SU-DHL-6 (cell line): ENCODE results near the gene ETV6.

Source experiments
- H2AFZ ChIP-seq: fragments of 200-600 bp; sonication (generic); 2 replicates; pipeline ENCODE4 v1.6.1; 2014; ENCODE audit warnings: low read depth, mild to moderate bottlenecking, moderate library complexity, mixed read lengths, antibody characterized with exemption, low read length; ENCODE audit not compliant: severe bottlenecking
- H3F3A ChIP-seq: fragments of 200-600 bp; shearing (Covaris generic); 2 replicates; pipeline ENCODE4 v1.6.0; 2016; ENCODE audit warnings: antibody characterized with exemption, mild to moderate bottlenecking; ENCODE audit not compliant: insufficient read depth
- H3K27ac ChIP-seq: fragments of 200-600 bp; sonication (generic); 2 replicates; pipeline ENCODE4 v1.5.1; 2016; ENCODE audit warnings: low read depth, mild to moderate bottlenecking, low read length, moderate library complexity, mixed read lengths
- H3K27me3 ChIP-seq: fragments of 200-600 bp; sonication (generic), shearing (Covaris generic); 2 replicates; pipeline ENCODE4 v1.6.0; 2014; ENCODE audit warnings: mild to moderate bottlenecking, low read length
- H3K36me3 ChIP-seq: fragments of 200-600 bp; sonication (generic); 2 replicates; pipeline ENCODE4 v1.6.1; 2014; ENCODE audit warnings: mild to moderate bottlenecking, low read length, mixed read lengths
- H3K4me2 ChIP-seq: fragments of 300-600, 200-600 bp; shearing (Covaris generic), sonication (generic); 2 replicates; pipeline ENCODE4 v1.6.0; 2014; ENCODE audit warnings: low read length, low read depth, mild to moderate bottlenecking; ENCODE audit not compliant: poor library complexity, severe bottlenecking
- H3K4me3 ChIP-seq: fragments of 200-600 bp; sonication (generic); 2 replicates; pipeline ENCODE4 v1.5.1; 2014; ENCODE audit warnings: antibody characterized with exemption, low read length, mild to moderate bottlenecking, mixed read lengths; ENCODE audit not compliant: insufficient read depth, poor library complexity, severe bottlenecking
- H3K79me2 ChIP-seq: fragments of 200-600 bp; sonication (generic); 2 replicates; pipeline ENCODE4 v1.6.1; 2014; ENCODE audit warnings: mild to moderate bottlenecking, low read length, moderate library complexity; ENCODE audit not compliant: insufficient read depth
- H3K9ac ChIP-seq: fragments of 200-600 bp; sonication (generic); 2 replicates; pipeline ENCODE4 v1.7.0; 2014; ENCODE audit warnings: mild to moderate bottlenecking, low read length
- H3K9me2 ChIP-seq: fragments of 200-600 bp; sonication (generic); replicated peaks from 2 replicates; pipeline ENCODE4 v1.6.1; 2014; ENCODE audit warnings: low read length; ENCODE audit not compliant: insufficient read depth
- H3K9me3 ChIP-seq: fragments of 200-600 bp; sonication (generic); 2 replicates; pipeline ENCODE4 v1.6.1; 2014; ENCODE audit warnings: low read length, mixed read lengths; ENCODE audit not compliant: insufficient read depth
- H4K20me1 ChIP-seq: fragments of 200-600 bp; sonication (generic); 2 replicates; pipeline ENCODE4 v1.6.1; 2014; ENCODE audit warnings: low read depth, mild to moderate bottlenecking, antibody characterized with exemption, low read length, moderate library complexity, mixed read lengths
- EZH2phosphoT487 ChIP-seq: fragments of 200-600 bp; sonication (generic), shearing (Covaris generic); conservative IDR thresholded peaks from 2 replicates; pipeline ENCODE4 v1.6.1; 2018; ENCODE audit warnings: mild to moderate bottlenecking, antibody characterized with exemption, low read length, moderate library complexity, mixed read lengths
- TF ChIP-seq, protein P1 (sequence below): fragments of 200-600 bp; sonication (generic); IDR thresholded peaks from one replicate; pipeline ENCODE4 v1.5.1; 2017; ENCODE audit warnings: antibody characterized with exemption, mild to moderate bottlenecking, low read length, moderate library complexity; ENCODE audit not compliant: insufficient read depth, poor library complexity, severe bottlenecking

Gene ETV6

DNA sequence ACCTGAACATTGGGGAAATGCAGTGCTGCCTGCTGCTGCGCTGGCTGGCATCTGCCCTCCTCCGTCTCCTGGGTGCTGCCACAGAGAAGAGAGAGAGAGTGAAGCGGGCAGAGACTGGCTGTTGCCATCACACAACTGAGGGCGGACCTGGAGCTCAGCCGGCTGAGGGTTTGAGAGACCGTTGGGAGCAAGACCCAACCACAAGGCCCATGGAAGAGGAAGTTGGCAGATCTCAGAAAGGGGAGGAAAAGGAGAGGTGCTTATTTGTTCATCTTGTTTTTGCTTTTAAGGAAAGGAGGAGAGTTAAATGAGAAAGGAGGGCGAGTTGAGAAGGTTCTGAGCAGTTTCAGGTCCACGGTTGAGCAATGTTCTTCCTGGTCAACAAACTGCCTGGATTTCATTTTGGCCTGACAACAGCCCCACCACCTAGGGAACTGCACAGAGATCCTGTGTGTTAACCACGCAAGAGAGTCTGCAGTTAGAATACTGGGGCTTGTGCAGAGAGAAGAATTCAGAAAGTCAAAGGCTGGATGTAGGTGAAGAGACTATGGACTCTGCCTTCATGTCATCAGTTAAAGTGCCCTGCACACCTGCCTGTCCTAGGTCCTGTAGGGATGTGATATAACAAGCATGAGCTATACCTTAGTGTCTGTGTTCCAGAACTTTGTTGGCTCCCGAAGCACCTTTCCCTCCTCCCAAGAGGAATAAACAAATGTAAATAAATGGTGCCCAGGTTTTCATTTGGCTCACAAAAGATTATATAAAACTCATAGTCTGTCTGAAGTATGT lies 124.6 kb downstream of the ETV6 start:
- no peak overlapping the region for H3K4me3 ChIP-seq
- no peak overlapping the region for H3K9ac ChIP-seq
- H3K9me2 ChIP-seq: no peaks in the 10 kb centered on the region

DNA sequence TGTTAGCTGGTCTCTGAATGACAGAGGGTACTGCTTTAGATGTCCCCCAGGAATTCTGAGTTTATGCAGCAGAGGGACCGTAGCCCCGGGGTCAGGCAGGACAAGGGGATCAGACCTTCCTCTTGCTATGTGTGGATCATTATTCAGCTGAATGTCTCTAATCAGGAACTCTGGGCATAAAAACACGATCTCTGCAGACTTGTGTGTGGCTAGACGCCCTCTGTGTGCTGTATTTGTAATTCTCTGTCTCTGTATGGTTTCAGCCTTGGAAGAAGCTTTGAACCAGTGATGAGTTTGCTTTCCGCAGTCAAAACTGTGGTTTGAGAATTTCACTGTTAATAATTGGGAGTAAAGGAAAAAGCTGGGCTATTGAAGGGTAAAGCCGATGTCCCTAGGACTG lies 125.3 kb downstream of the ETV6 start:
- H3K4me3 ChIP-seq: no peak overlapping the region
- no peaks in the 10 kb centered on the region for H4K20me1 ChIP-seq
- H3K9me2 ChIP-seq: no peaks in the 10 kb centered on the region
- no peaks in the 10 kb centered on the region for H3K9me3 ChIP-seq
- H3K4me2 ChIP-seq: no peak overlapping the region
- H3K36me3 ChIP-seq: no peaks in the 10 kb centered on the region
- no peak overlapping the region for H3K9ac ChIP-seq
- no peaks in the 10 kb centered on the region for H3K27me3 ChIP-seq
- H2AFZ ChIP-seq: no peak overlapping the region
- no peak overlapping the region for H3K27ac ChIP-seq
- TF ChIP-seq, protein P1, sequence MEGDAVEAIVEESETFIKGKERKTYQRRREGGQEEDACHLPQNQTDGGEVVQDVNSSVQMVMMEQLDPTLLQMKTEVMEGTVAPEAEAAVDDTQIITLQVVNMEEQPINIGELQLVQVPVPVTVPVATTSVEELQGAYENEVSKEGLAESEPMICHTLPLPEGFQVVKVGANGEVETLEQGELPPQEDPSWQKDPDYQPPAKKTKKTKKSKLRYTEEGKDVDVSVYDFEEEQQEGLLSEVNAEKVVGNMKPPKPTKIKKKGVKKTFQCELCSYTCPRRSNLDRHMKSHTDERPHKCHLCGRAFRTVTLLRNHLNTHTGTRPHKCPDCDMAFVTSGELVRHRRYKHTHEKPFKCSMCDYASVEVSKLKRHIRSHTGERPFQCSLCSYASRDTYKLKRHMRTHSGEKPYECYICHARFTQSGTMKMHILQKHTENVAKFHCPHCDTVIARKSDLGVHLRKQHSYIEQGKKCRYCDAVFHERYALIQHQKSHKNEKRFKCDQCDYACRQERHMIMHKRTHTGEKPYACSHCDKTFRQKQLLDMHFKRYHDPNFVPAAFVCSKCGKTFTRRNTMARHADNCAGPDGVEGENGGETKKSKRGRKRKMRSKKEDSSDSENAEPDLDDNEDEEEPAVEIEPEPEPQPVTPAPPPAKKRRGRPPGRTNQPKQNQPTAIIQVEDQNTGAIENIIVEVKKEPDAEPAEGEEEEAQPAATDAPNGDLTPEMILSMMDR: no peak
- TF ChIP-seq EZH2phosphoT487: no peak
- no peaks in the 10 kb centered on the region for H3K79me2 ChIP-seq
- H3F3A ChIP-seq: no peaks in the 10 kb centered on the region

More for the DNA sequence above, 124.6 kb downstream of the ETV6 start:
- Histone ChIP-seq H3K9me3 (no peaks in the 10 kb centered on the region), H3K4me2 (no peak overlapping the region), H4K20me1 (no peaks in the 10 kb centered on the region), H2AFZ (no peak overlapping the region), H3K36me3 (no peaks in the 10 kb centered on the region), H3K79me2 (no peaks in the 10 kb centered on the region), H3F3A (no peaks in the 10 kb centered on the region), H3K27ac (no peak overlapping the region), H3K27me3 (no peaks in the 10 kb centered on the region)
- TF ChIP-seq, protein P1: no peak
- no peak for TF ChIP-seq EZH2phosphoT487

DNA sequence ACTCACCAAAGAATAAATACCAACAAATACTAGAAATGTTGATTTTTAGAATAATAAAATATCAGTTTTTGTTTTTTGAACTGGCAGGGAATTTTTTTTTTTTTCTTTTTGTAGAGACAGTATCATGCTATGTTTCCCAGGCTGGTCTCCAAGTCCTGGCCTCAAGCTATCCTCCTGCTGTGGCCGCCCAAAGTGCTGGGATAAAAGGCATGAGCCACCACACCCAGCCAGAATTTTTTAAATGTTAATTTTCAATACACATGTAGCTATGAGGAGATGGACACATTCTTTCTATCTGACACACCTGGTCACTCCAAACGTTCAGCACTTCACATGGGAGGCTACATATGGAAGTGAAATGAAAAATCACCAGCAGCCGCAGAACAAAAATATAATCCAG lies 126.8 kb downstream of the ETV6 start:
- TF ChIP-seq, protein P1: no peak
- no peak for TF ChIP-seq EZH2phosphoT487
- H3K4me2 ChIP-seq: no peak overlapping the region
- H3K27ac ChIP-seq: no peak overlapping the region
- no peak overlapping the region for H2AFZ ChIP-seq
- H3K9me2 ChIP-seq: no peaks in the 10 kb centered on the region
- no peaks in the 10 kb centered on the region for H3K27me3 ChIP-seq
- no peak overlapping the region for H3K9ac ChIP-seq
- H3K4me3 ChIP-seq: no peak overlapping the region
- no peaks in the 10 kb centered on the region for H3F3A ChIP-seq
- no peaks in the 10 kb centered on the region for H3K9me3 ChIP-seq
- H3K36me3 ChIP-seq: no peaks in the 10 kb centered on the region
- no peaks in the 10 kb centered on the region for H4K20me1 ChIP-seq
- H3K79me2 ChIP-seq: no peaks in the 10 kb centered on the region
